SK-N-DZ (cell line): ENCODE data around the gene PARP11.

ENCODE experiments used
- DNase-seq: peaks from one replicate; pipeline ENCODE4 v3.0.0-alpha.2; 2015; ENCODE audit warnings: low spot score

Gene PARP11

DNA sequence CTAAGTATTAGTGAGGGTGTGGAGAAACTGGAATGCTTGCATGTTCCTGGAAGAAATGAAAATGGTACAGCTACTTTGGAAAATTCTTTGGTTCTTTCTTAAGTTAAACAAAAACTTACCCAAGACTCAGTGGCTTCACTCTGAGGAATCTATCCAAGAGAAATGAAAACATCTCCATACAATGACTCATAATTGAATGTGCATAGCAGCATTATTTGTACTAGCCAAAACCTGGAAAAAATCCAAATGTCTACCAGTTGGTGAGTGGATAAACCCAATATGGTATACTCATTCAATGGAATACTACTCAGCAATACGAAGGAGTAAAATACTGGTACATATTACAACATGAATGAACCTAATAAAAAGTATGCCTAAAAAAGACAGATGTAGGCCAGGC is 102.3 kb downstream of the PARP11 start:
- no peak for DNase-seq

- no peak for DNase-seq
These were observed 104.2 kb downstream of the PARP11 start for GRCh38 chr12:3768911-3769447.

- no peak for DNase-seq
These were observed 112.0 kb downstream of the PARP11 start for GRCh38 chr12:3761116-3761735.

- DNase-seq = no peak
These were observed 113.3 kb downstream of the PARP11 start for GRCh38 chr12:3759878-3760277.
